ENCODE data around the gene MYMX. TPM values are rescaled to one million over a fixed set of nuclear protein-coding genes. Genes with fewer than 3 reads are reported as not detected.
A peak's percentile ranks its signal among the peaks of the same experiment; 100 is the strongest.

MYMX gene
- polyA plus RNA-seq, 1 experiment = not detected

DNA sequence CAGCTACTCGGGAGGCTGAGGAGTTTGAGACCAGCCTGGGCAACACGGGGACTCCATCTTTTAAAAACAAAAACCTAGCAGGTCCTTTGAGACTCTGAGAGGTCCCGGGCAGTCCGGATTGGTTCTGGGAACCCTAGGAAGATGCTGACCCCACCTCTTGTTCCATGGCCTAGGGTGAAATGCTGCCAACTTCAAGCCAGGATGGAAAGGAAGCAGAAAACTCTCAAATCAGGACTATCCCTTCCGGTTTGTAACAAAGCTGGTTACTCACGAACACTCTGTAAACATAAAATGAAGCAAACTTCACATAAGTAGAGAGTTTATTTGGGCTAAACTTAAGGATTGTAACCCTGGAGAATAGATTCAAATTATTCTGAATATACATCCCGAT, 30.1 kb upstream of the MYMX start:
- Histone ChIP-seq H3K4me3 (ENCODE audit: low read depth, low read length) (no peak overlapping the region), H3K36me3 (ENCODE audit: control insufficient read depth, insufficient read depth, low read length) (no peaks in the 10 kb centered on the region), H3K27me3 (ENCODE audit: control insufficient read depth, insufficient read depth, low read length) (peaks cover 2% of the 10 kb centered on the region)
- DNase-seq (ENCODE audit: low read depth) = no peak
- TF ChIP-seq, protein P1, sequence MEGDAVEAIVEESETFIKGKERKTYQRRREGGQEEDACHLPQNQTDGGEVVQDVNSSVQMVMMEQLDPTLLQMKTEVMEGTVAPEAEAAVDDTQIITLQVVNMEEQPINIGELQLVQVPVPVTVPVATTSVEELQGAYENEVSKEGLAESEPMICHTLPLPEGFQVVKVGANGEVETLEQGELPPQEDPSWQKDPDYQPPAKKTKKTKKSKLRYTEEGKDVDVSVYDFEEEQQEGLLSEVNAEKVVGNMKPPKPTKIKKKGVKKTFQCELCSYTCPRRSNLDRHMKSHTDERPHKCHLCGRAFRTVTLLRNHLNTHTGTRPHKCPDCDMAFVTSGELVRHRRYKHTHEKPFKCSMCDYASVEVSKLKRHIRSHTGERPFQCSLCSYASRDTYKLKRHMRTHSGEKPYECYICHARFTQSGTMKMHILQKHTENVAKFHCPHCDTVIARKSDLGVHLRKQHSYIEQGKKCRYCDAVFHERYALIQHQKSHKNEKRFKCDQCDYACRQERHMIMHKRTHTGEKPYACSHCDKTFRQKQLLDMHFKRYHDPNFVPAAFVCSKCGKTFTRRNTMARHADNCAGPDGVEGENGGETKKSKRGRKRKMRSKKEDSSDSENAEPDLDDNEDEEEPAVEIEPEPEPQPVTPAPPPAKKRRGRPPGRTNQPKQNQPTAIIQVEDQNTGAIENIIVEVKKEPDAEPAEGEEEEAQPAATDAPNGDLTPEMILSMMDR (IDR thresholded peaks at IDR 0.05; ENCODE audit: insufficient read depth, low read depth, low read length) = no peak
- POLR2A ChIA-PET = no interaction called here
- CTCF ChIA-PET = interaction anchor here (1.0 to 1.7 kb wide), 4 partner anchors 14 to 59 kb away, joined by 3 to 6 read pairs (median 4); no protein-coding TSS in a partner anchor

DNA sequence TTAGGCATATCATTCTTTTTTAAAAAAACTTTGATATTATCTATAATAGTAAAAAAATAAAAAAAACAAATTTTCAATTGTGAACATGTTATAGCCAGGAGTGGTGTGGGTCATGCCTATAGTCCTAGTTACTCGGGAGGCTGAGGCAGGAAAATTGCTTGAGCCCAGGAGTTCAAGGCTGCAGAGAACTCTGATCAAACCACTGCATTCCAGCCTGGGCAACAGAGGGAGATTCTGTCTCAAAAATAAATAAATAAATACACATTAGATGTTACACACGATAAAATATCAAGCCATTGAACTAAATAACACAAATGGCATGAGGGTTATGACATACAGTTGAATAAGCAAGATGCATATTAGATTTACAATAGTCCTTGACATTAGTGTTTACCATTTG, 27.9 kb upstream of the MYMX start:
- POLR2A ChIA-PET = no interaction called here
- TF ChIP-seq, protein P1 (IDR thresholded peaks at IDR 0.05; ENCODE audit: insufficient read depth, low read depth, low read length) = no peak

DNA sequence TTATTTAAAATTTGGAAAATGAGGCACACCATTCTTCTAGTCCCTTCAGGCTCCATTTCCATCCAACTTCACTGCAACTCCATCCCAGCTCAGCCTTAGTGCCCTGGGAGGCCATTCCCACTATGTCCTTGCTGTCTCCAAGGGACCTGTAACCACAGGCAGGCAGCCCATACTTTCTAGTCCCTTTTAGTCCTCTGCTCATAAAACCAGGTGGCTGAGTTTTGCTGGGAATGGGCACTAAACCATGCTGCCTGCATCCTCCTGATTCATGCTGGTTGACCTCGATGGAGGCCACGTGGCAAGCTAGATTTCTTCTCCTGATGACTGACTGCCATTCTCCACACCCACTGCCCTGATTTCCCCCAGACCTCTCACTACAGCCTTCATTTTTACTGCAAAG, 27.5 kb upstream of the MYMX start:
- TF ChIP-seq, protein P1 (IDR thresholded peaks at IDR 0.05; ENCODE audit: insufficient read depth, low read depth, low read length) = no peak
- no peak for DNase-seq (ENCODE audit: low read depth)
- Histone ChIP-seq H3K36me3 (ENCODE audit: control insufficient read depth, insufficient read depth, low read length) (no peaks in the 10 kb centered on the region), H3K4me3 (ENCODE audit: low read depth, low read length) (no peak overlapping the region), H3K27me3 (ENCODE audit: control insufficient read depth, insufficient read depth, low read length) (peaks cover 1% of the 10 kb centered on the region)
- ChIA-PET POLR2A (no interaction called here), CTCF (no interaction called here)

More for the DNA sequence above, 27.9 kb upstream of the MYMX start:
- no peak overlapping the region for H3K4me3 ChIP-seq (ENCODE audit: low read depth, low read length)
- no peak for DNase-seq (ENCODE audit: low read depth)
- H3K36me3 ChIP-seq (ENCODE audit: control insufficient read depth, insufficient read depth, low read length) = no peaks in the 10 kb centered on the region
- CTCF ChIA-PET = interaction anchor here (1.1 kb wide), 1 partner anchor 12 kb away, joined by 3 read pairs; no protein-coding TSS in a partner anchor
- H3K27me3 ChIP-seq (ENCODE audit: control insufficient read depth, insufficient read depth, low read length) = peaks cover 2% of the 10 kb centered on the region

DNA sequence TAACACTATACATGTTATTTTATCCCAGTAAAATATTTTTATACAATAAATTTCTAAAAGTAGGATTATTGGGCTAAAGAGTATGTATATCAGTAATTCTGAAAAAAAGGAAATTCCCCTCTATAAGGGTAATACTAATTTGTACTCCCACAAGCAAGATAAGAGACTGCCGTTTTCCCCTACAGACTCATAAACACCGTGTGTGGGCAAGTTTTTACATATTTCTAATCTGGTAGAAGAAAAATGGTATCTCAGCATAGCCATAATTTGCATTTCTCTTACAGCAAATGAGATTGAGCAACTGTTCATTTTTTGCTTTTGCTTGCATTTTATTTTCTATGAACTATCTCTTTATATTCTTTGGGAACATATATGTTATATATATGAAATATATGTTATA, 26.0 kb upstream of the MYMX start:
- peaks cover 3% of the 10 kb centered on the region for H3K27me3 ChIP-seq (ENCODE audit: control insufficient read depth, insufficient read depth, low read length)
- ChIA-PET POLR2A (no interaction called here), CTCF (interaction anchor here (0.7 to 1.0 kb wide), 2 partner anchors 22 to 44 kb away, joined by 5 to 7 read pairs; no protein-coding TSS in a partner anchor)
- H3K4me3 ChIP-seq (ENCODE audit: low read depth, low read length) = no peak overlapping the region
- TF ChIP-seq, protein P1 (IDR thresholded peaks at IDR 0.05; ENCODE audit: insufficient read depth, low read depth, low read length) = no peak
- H3K36me3 ChIP-seq (ENCODE audit: control insufficient read depth, insufficient read depth, low read length) = no peaks in the 10 kb centered on the region
- DNase-seq (ENCODE audit: low read depth) = no peak

DNA sequence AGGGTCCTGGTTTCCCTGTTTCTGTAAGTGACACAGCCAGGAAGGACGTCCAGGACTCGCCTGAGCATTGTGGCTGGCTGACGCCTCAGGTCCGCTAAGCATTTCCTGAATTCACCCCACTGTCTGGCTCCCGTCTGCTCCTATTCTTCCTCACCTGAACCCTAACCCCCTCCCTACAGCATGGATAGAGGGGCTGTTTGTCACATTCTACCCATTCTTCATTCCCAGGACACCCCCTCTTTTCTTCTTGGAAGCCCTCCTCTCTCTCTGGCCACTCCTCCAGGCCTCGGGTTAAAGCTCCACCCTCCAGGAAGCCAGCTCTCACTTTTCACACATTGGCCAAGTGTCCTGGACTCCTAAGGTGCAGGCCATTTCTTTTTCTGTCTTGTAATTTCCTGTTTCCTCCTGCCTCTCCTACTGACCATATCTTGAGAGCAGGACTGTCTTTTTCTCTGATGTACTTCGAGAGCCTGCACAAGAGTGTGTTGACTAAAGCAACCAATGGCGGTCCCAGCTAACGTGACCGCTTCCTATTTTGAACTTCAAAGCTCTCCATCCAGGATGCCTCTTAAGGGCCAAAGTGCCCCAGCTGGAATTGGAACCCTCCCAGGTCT, 24.2 kb upstream of the MYMX start:
- Histone ChIP-seq H3K27me3 (ENCODE audit: control insufficient read depth, insufficient read depth, low read length) (peaks cover 3% of the 10 kb centered on the region), H3K36me3 (ENCODE audit: control insufficient read depth, insufficient read depth, low read length) (no peaks in the 10 kb centered on the region), H3K4me3 (ENCODE audit: low read depth, low read length) (0 out of 2 replicates have a peak overlapping the region, but pooled peaks have one; percentile 6)
- CTCF ChIA-PET = interaction anchor here (1.1 kb wide), 1 partner anchor 31 kb away, joined by 4 read pairs; no protein-coding TSS in a partner anchor
- DNase-seq (ENCODE audit: low read depth) = no peak
- TF ChIP-seq, protein P1 (IDR thresholded peaks at IDR 0.05; ENCODE audit: insufficient read depth, low read depth, low read length) = no peak
- POLR2A ChIA-PET = no interaction called here
